ENCODE measurements around the gene RNASEH2B. TPM values are rescaled to one million over a fixed set of nuclear protein-coding genes. Genes with fewer than 3 reads are reported as not detected.

RNASEH2B gene
- total and polyA plus RNA-seq, 9 of the 15 experiments (the other 6 are each of a cell fraction or from before 2014, with no cell fraction given) = 26.3 to 109 (median 62.5) TPM

GRCh38 chr13:50998326-50998725 lies 88.7 kb downstream of the RNASEH2B start:
- H2AFZ ChIP-seq (ENCODE audit: low read depth, low read length) = no peak overlapping the region
- BruUV-seq (replicated peaks) = no TSS peak
- H3K79me2 ChIP-seq (ENCODE audit: control insufficient read depth, insufficient read depth, low read length) = no peaks in the 10 kb centered on the region
- ATAC-seq (no peak), FAIRE-seq (no peak), DNase-seq (ENCODE audit: extremely low read depth in 1 of 4, low spot score in 3 of 4) (no peak)
- H3K9ac ChIP-seq (ENCODE audit: insufficient read depth in 1 of 2, low read depth in 2 of 2, low read length in 2 of 2) = no peak overlapping the region
- CTCF ChIA-PET (ENCODE audit: low intra/inter-chr PET ratio) = no interaction called here
- H3K4me3 ChIP-seq = no peak overlapping the region
- POLR2A ChIA-PET = no interaction called here
- 0% methylated on average over 3 of the region's 3 CpGs for WGBS (ENCODE audit: insufficient coverage, low coverage, missing lambda C conversion rate)
- H3K9me1 ChIP-seq (ENCODE audit: control insufficient read depth, insufficient read depth, low read length) = no peaks in the 10 kb centered on the region
- in situ Hi-C loops (cut with MboI) (no loop called here), intact Hi-C loops (cut with micrococcal nuclease) (no loop called here)
- peaks cover 7 to 36% of the 10 kb centered on the region in 2 experiments; a peak in 3 of 5 replicates for H3K27me3 ChIP-seq (ENCODE audit: control insufficient read depth in 2 of 2, insufficient read depth in 2 of 2, low read length in 2 of 2)
- H4K20me1 ChIP-seq (replicated peaks; ENCODE audit: control insufficient read depth, insufficient read depth, low read length) = no peaks in the 10 kb centered on the region
- no peak overlapping the region for H3K4me2 ChIP-seq (ENCODE audit: insufficient read depth, low read length)
- H3K4me1 ChIP-seq (replicated peaks in 1 of 2; ENCODE audit: control insufficient read depth in 2 of 2, insufficient read depth in 2 of 2, low read length in 2 of 2) = no peaks in the 10 kb centered on the region; a peak in 1 of 5 replicates
- no peaks in the 10 kb centered on the region for H3K9me3 ChIP-seq (replicated peaks; ENCODE audit: control insufficient read depth, insufficient read depth, low read depth, low read length)
- no peak overlapping the region for H3K27ac ChIP-seq (ENCODE audit: extremely low read depth, low read depth, low read length)
- H3K36me3 ChIP-seq (ENCODE audit: control insufficient read depth, insufficient read depth, low read length) = no peaks in the 10 kb centered on the region
- TF ChIP-seq THAP12 (CRISPR knock-in tag; IDR thresholded peaks at IDR 0.05) (no peak), MAFG (tag; conservative IDR thresholded peaks at IDR 0.05) (no peak), RBFOX2 (IDR thresholded peaks at IDR 0.05; ENCODE audit: low read depth, low read length) (no peak), ZKSCAN1 (IDR thresholded peaks at IDR 0.05; ENCODE audit: low read depth, low read length) (no peak), TRIM25 (IDR thresholded peaks at IDR 0.05; ENCODE audit: borderline replicate concordance) (no peak), SOX6 (IDR thresholded peaks at IDR 0.05) (no peak), TSC22D4 (tag; IDR thresholded peaks at IDR 0.05) (no peak), YY1 (IDR thresholded peaks at IDR 0.05; ENCODE audit: borderline replicate concordance in 1 of 3, control insufficient read depth in 1 of 3, extremely low read depth in 1 of 3, insufficient read depth in 3 of 3, insufficient read length in 1 of 3, insufficient replicate concordance in 2 of 3, low read depth in 1 of 3, low read length in 2 of 3) (no peak), ZNF785 (CRISPR knock-in tag; IDR thresholded peaks at IDR 0.05) (no peak), TAF9B (IDR thresholded peaks at IDR 0.05; ENCODE audit: partially characterized antibody) (no peak), GABPA (tag; conservative IDR thresholded peaks at IDR 0.05; ENCODE audit: low read depth) (no peak), CAMTA2 (CRISPR knock-in tag; conservative IDR thresholded peaks at IDR 0.05) (no peak), SREBF1 (IDR thresholded peaks at IDR 0.05; ENCODE audit: borderline replicate concordance, low read depth, low read length) (no peak), HINFP (tag; conservative IDR thresholded peaks at IDR 0.05; ENCODE audit: low read depth) (no peak), NFYB (IDR thresholded peaks at IDR 0.05; ENCODE audit: extremely low read depth, insufficient read length) (no peak), TBL1XR1 (IDR thresholded peaks at IDR 0.05; ENCODE audit: low read length in 2 of 2) (no peak), SPI1 (IDR thresholded peaks at IDR 0.05; ENCODE audit: borderline replicate concordance, low read depth, low read length) (no peak)

Data from K562 (cell line).